Epidermal melanocyte (primary cell): Measurements from ENCODE around the gene KIAA1217.

Source experiments
- DNase-seq: peaks from one replicate; pipeline ENCODE4 v3.0.0; 2011; ENCODE audit warnings: low spot score; ENCODE audit not compliant: insufficient read length

KIAA1217 gene

GRCh38 chr10:24207341-24207740 lies 1.6 kb upstream of the KIAA1217 start:
- no peak for DNase-seq

GRCh38 chr10:24207781-24208611 lies 942 bp upstream of the KIAA1217 start:
- no peak for DNase-seq

DNA sequence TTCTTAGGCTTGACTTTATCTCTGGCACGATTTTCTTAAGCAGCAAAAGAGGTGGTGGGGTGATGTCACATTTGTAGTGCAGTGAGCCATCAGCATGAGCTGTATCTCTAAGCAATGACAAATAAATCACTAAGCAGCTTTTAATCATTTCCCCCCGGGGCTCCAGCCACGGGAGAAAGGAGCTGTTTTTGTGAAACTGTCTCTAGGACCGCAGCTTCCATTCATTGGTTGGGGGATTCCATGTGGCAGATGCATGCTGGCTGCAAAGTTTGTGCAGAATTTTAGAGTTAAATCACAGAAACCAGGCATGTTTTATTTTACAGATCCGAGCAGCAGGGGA lies 464 bp downstream of the KIAA1217 start:
- DNase-seq, result no peak

DNA sequence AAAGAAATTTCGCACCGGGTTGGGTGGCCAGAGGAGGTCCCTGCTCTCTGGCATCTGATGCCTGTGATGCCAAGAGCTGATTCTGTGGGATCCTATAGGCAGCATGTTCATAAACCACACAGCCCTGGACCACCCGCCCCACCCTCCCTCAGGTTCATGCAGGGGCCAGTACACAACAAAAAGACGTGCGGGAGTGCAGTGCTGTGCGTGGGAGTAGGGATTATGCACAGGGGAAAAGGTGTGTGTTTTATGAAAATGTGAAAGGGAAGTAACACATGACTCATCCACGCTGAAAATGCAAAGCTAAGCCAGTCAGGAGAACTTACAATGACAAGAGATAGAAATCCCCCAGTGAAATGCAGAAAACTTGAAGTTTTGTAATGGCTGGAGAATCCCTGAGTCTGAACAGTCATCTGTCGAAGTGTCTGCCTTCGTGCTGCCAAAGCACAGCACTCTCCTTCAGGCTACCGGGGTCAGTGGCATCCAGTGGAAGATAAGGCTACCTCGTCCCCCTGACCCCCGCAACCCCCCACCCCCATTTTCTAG lies 1.1 kb downstream of the KIAA1217 start:
- no peak for DNase-seq

DNA sequence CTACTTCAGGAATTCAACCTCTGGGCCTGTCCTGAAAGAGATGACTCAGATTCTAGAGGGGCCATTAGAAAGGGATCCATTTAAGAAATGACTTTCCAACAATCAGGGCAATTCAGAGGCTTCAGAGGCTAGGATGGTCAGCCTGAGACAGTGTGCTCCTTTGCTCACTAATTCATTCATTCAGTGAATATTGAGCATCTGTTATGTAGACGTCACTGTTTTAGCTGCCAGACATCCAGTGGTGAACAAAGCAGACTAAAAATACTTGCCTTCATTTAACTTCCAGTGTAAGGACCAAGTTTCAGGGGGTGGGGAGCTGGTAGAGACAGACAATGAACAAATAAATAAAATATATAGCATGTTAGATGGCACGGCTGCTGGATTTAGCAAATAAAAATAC lies 1.6 kb downstream of the KIAA1217 start:
- no peak for DNase-seq

DNA sequence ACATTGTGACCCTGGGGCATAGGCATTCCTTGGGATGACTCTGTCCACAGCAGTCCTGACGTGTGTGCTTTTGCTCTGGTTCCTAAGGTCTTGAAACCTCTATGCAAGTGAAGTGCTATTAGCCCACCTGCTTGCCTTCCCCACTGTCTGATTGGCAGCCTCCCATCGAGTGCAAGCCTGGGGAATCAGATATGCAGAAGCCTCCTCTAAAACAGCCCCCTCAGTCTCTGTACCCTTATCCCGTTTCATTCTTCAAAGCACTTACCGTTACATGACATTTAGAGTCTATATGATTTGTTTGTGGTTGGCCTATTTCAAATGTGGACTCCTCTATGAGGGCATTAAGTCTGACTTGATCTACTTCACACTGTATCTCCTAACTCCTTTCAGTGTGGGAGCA lies 4.3 kb downstream of the KIAA1217 start:
- DNase-seq, result no peak

GRCh38 chr10:24213881-24214280 lies 4.9 kb downstream of the KIAA1217 start:
- DNase-seq, result no peak

DNA sequence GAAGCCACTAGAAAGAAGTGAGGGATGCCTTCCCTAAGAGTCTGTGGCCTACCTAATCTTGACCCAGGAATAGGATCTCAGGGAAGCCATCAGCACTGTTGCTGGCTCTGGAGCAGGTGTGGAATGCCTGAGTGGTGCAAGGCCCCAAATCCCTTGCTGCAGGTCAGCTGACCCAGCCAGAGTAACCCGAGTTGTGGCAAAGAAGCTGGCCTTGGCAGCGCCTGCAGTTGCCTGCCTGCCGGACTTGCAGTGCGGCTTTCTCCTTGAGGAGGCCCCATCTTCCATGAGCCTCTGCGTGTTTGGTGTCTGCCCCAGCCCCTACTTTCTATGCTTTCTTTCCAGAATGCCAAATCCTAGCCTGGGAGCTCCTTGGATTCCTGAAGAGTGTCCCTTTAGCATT lies 5.8 kb downstream of the KIAA1217 start:
- DNase-seq, result no peak

GRCh38 chr10:24215196-24215595 lies 6.3 kb downstream of the KIAA1217 start:
- no peak for DNase-seq

GRCh38 chr10:24215603-24216002 lies 6.7 kb downstream of the KIAA1217 start:
- no peak for DNase-seq

DNA sequence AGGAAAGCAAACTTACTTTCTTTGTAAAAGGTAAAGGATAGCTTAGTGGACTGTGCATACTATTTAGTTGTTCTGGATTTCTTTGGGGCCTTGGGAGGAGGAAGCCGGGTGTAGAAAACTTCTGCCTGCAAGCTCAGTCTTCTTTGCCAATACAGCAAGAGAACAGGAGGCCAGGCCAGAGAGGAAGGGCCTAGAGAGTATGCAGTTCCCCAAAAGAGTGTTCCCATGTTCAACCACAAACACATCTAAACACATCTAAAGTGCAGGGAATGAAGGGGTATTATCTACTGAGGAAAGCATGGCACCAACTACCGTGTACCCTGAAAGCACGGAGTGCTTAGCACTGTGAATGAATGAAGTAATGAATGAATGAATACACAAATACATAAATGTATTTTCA lies 11.0 kb downstream of the KIAA1217 start:
- DNase-seq, result no peak

GRCh38 chr10:24223341-24223740 lies 14.4 kb downstream of the KIAA1217 start:
- DNase-seq, result no peak

DNA sequence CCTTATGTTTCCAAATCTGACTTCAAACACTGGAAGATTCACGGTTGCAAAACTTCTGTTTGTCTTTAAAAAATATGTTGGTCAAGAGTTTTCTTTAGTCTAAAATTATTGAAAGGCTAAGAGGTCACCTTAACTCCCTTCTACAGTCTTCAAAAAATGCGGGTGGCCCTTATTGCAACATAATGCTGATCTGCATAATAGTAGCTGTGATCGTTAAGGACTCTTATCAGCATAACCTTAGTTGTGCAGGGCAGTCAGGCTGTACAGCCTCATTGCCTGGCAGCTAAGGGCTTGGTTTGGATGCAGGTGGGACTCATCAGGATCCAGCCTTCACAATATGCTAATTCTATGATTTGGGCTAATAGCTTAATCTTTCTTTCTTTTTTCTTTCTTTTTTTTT lies 15.0 kb downstream of the KIAA1217 start:
- no peak for DNase-seq

GRCh38 chr10:24228642-24229041 lies 19.7 kb downstream of the KIAA1217 start:
- no peak for DNase-seq

DNA sequence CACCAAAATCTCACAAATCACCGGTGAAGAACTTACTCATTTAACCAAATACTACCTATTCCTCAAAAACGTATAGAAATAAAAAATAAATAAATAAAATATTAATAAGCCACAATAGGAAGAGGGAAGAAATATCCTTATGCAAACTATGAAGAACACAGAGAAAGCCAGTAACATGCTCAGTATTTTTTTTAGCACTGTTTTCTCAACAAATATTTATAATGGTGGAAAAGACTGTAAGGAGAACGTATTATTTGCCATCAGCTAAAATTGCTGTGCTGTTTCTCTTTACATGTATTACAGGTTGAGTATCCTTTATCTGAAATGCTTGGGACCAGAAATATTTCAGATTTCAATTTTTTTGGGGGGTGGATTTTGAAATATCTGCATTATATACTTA lies 21.0 kb downstream of the KIAA1217 start:
- no peak for DNase-seq

DNA sequence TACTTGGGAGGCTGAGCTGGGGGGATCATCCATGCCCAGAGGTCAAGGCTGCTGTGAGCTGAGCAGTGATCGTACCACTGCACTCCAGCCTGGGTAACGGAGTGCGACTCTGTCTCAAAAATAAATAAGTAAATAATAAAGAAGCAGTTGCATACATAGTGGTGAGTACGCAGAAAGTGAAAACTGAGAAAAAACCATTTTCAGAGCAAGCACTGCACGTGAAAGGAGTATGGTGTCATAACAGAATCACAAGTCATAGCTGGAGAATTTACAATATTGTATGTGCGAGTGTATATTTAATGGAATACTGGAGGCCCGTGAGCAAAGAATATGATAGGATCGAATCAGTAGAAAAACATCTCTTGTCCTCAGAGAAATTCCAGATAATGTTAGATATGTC lies 22.3 kb downstream of the KIAA1217 start:
- DNase-seq, result no peak

- no peak for DNase-seq
Measured at GRCh38 chr10:24234784-24235183, 25.8 kb downstream of the KIAA1217 start.

- DNase-seq, result no peak
Measured at GRCh38 chr10:24235471-24235870, 26.5 kb downstream of the KIAA1217 start.

DNA sequence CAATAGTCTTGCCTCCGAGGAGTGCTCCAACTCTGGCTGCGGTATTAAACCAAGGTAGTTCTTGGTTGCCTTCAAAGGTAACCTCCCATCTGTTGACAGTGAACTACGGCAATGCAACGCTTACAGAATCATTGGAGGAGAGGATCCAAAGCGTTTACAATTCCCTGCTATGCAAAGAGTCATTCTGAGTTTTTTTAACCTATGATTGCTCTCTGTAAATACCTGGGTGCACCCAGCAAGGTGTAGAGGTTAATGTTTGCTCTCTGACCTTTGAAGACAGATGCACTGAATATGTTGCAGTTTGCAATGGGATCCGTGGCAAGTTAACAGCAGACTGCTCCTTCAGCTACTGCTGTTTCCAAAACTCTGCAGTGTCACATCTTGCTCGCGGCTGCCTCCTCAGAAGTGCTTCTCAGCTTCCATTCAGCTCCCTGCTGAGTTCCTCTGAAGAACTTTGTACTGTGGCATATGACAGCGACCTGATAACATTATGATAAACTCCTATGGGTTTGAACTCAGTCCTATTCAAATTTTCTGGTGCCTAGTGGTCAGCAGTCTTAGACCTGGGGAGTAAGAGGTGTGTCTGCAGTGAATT lies 29.0 kb downstream of the KIAA1217 start:
- DNase-seq, result no peak

DNA sequence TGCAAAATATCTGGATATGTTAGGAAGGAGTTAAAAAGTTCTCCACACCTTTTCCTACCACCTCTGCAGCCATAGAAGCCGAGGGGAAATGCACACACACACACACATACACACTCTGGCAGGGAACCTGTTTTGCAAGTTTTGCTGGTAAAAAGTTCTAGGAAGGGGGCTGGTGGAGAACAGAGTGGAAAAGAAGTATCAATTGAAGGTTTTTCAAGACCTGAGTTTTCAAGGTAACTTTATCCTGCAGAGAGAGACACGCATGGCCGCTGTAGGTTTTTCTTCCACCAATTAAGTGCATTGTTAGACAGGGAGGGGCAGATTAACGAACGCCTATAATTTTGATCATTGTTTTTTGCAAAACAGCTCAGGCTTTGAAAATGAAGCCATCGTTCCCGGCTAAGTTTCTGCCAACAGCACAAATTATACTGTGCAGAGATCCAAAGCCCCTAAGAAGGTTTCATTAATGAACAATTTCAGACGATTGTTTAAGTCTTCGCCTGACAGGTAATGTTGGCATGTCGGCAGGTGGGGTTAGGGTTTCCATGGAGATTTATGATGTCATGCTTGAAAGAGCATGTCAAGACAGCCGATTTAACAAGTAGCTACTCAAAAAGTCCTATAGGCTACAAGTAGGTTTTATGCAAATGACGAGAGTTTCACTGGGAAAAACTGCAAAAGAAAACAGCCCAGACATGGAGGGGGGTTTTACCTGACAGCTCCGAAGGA lies 29.7 kb downstream of the KIAA1217 start:
- no peak for DNase-seq

GRCh38 chr10:24239289-24240040 lies 30.5 kb downstream of the KIAA1217 start:
- DNase-seq, result no peak
